Measurements from ENCODE around the gene SCRT2.
A peak's percentile ranks its signal among the peaks of the same experiment; 100 is the strongest.
"Not testable (repeated sequence)": the region's sequence is repeated elsewhere in the genome, so short reads cannot be mapped to it uniquely, and the experiment has no call there.

Gene SCRT2

DNA sequence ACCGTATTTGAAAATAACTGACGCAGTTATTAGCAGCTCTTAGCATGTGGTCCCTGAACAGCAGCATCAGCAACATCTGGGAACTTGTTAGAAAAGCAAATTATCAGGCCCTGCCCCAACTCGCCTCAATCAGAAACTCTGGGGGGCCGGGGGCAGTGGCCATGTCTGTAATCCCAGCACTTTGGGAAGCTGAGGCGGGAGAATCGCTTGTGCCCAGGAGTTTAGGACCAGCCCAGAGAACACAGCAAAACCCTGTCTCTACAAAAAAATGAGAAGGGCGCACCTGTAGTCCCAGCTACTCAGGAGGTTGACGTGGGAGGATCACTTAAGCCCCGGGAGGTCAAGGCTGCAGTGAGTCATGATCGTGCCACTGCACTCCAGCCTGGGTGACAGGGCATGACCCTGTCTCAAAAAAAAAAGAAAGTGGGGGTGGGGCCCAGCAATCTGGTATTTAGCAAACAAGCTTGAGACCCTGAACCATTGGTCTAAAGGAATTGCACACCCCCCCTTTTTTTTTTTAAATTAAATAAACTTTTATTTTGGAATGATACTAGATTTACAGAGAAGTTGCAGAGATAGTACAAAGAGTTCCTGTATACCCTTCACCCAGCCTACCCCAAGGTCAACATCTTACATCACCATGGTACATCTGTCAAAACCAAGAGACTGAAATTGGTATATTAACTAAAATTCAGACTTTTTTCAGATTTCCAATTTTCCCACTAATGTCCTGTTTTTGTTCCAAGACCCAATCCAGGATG lies 29.3 kb downstream of the SCRT2 start:
- H3K27ac ChIP-seq: no peak overlapping the region
- TF ChIP-seq CTCF (IDR thresholded peaks at IDR 0.05; ENCODE audit: low read depth, low read length, missing control alignments): no peak
- H3K27me3 ChIP-seq (replicated peaks): no peaks in the 10 kb centered on the region
- in situ Hi-C loops (cut with HindIII; ENCODE audit: low pct_ligation_motif_present, low sequenced_read_pairs): no loop called here
- peaks cover 35% of the 10 kb centered on the region for H3K36me3 ChIP-seq (replicated peaks)
- no peak overlapping the region for H3K4me3 ChIP-seq (ENCODE audit: low read depth, low read length)
- no peak for DNase-seq

- no peak overlapping the region for H3K4me3 ChIP-seq (ENCODE audit: low read depth, low read length)
- no peak overlapping the region for H3K27ac ChIP-seq
- no peaks in the 10 kb centered on the region for H3K27me3 ChIP-seq (replicated peaks)
- DNase-seq: peak; percentile 41
- H3K36me3 ChIP-seq (replicated peaks): peaks cover 31% of the 10 kb centered on the region
- peak; percentile 96 for TF ChIP-seq CTCF (IDR thresholded peaks at IDR 0.05; ENCODE audit: low read depth, low read length, missing control alignments)
- in situ Hi-C loops (cut with HindIII; ENCODE audit: low pct_ligation_motif_present, low sequenced_read_pairs): no loop called here
Observed at GRCh38 chr20:645318-646106, 30.1 kb downstream of the SCRT2 start.

GRCh38 chr20:644692-645317 lies 30.8 kb downstream of the SCRT2 start:
- no peak for TF ChIP-seq CTCF (IDR thresholded peaks at IDR 0.05; ENCODE audit: low read depth, low read length, missing control alignments)
- no peak overlapping the region for H3K27ac ChIP-seq
- H3K27me3 ChIP-seq (replicated peaks): no peaks in the 10 kb centered on the region
- in situ Hi-C loops (cut with HindIII; ENCODE audit: low pct_ligation_motif_present, low sequenced_read_pairs): no loop called here
- peaks cover 25% of the 10 kb centered on the region for H3K36me3 ChIP-seq (replicated peaks)
- H3K4me3 ChIP-seq (ENCODE audit: low read depth, low read length): no peak overlapping the region
- DNase-seq: no peak

DNA sequence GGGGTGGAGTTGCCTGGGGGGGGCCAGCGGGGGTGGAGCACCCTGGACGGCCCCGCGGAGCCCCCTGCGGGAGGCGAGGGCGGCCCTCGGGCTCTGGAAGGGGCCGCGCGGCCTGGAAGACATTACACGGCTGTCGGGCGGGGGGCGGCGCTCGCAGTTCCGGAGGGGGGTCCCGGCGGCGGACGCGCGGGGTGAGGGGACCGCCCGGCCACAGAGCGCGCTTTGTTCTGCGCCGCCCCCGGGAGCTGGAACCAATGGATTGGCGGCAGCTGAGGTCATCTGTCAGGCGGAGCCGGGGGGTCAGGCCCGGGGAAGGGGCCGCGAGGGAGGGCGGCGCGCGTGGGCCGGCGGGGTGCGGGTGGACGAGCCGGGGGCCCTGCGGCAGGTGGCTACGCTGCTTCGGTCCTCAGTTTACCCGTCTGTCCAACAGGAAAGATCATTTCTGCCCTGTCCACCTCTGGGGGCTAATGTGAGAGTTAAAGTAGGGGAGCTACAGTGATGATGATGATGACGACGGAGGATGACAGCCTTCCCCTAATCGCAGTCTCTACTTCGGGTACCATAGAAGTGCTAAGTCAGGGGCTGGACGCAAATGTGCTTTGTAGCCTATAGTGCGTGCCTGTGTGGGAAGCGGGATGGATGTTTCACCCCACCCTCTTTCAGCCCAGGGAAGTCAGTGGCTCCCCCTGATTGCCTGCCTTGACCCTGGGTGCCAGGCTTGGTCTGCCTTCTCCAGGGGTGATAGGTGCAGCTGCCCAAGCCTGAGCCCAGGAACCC lies 33.0 kb downstream of the SCRT2 start:
- DNase-seq: no peak
- Histone ChIP-seq H3K27ac (no peak overlapping the region), H3K27me3 (replicated peaks) (no peaks in the 10 kb centered on the region), H3K36me3 (replicated peaks) (peaks cover 9% of the 10 kb centered on the region), H3K4me3 (ENCODE audit: low read depth, low read length) (no peak overlapping the region)
- in situ Hi-C loops (cut with HindIII; ENCODE audit: low pct_ligation_motif_present, low sequenced_read_pairs): no loop called here
- no peak for TF ChIP-seq CTCF (IDR thresholded peaks at IDR 0.05; ENCODE audit: low read depth, low read length, missing control alignments)

DNA sequence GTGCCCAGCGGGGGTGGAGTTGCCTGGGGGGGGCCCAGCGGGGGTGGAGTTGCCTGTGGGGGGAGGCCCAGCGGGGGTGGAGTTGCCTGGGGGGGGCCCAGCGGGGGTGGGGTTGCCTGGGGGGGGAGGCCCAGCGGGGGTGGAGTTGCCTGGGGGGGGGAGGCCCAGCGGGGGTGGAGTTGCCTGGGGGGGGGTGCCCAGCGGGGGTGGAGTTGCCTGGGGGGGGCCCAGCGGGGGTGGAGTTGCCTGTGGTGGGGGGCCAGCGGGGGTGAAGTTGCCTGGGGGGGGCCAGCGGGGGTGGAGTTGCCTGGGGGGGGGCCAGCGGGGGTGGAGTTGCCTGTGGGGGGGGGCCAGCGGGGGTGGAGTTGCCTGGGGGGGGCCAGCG lies 33.6 kb downstream of the SCRT2 start:
- H3K27ac ChIP-seq; DNase-seq; in situ Hi-C loops (cut with HindIII; ENCODE audit: low pct_ligation_motif_present, low sequenced_read_pairs); H3K36me3 ChIP-seq (replicated peaks); H3K27me3 ChIP-seq (replicated peaks); H3K4me3 ChIP-seq (ENCODE audit: low read depth, low read length): not testable (repeated sequence)

All from brain microvascular endothelial cell (primary cell).